Prostate gland (tissue), 2 donors: Measurements from ENCODE around the gene DPEP3. TPM values are rescaled to one million over a fixed set of nuclear protein-coding genes. Genes with fewer than 3 reads are reported as not detected.

Experiments
- DNase-seq: peaks from one replicate; pipeline ENCODE4 v3.0.0-alpha.2; 2019; ENCODE audit warnings: low spot score
- H3K27ac ChIP-seq, 2 donors: fragments of 200-600 bp; sonication (generic); 2 replicates each; pipeline ENCODE4 v1.5.1; 2017 to 2019
- H3K27me3 ChIP-seq: fragments of 200-600 bp; sonication (generic); replicated peaks from 2 replicates; pipeline ENCODE4 v1.5.1; 2019; ENCODE audit not compliant: insufficient read depth
- H3K36me3 ChIP-seq, 2 donors: fragments of 200-600 bp; sonication (generic); 1 replicate in 1 of 2; 2 replicates in 1 of 2; pipeline versions ENCODE4 v1.5.1 to v1.8.1; 2017 to 2019
- H3K4me1 ChIP-seq: fragments of 200-600 bp; sonication (generic); replicated peaks from 2 replicates; pipeline ENCODE4 v1.5.1; 2019
- H3K4me3 ChIP-seq, 2 donors: fragments of 200-600 bp; sonication (generic); 2 replicates each; pipeline ENCODE4 v1.5.1; 2017 to 2019
- H3K9me3 ChIP-seq: fragments of 200-600 bp; sonication (generic); 2 replicates; pipeline ENCODE4 v1.5.1; 2017
- POLR2A ChIP-seq: fragments of 450-650 bp; IDR thresholded peaks from one replicate; pipeline ENCODE4 v1.6.1; 2016; ENCODE audit warnings: antibody characterized with exemption, mild to moderate bottlenecking
- POLR2AphosphoS5 ChIP-seq: sonication (generic); formaldehyde crosslinking; IDR thresholded peaks from one replicate; pipeline ENCODE4 v1.6.1; 2017; ENCODE audit warnings: antibody characterized with exemption
- WGBS: methylation state at CpG from one replicate; pipeline ENCODE4 v1.1.5; 2018; 5-methylcytosine and 5-hydroxymethylcytosine counted together
- intact Hi-C: fragments of 100-400 bp; cut with DNase I; formaldehyde crosslinking; loops from one replicate; pipeline ENCODE4 v1.14.2; 2022
- total RNA-seq, 2 donors: library from RNA; depleted of rRNA; stranded (reverse); fragments of >200 nt; gene quantifications; one replicate each; pipeline ENCODE4 v1.1.0, GENCODE V29; 2016
- TF ChIP-seq, protein P1 (sequence below), 4 experiments: fragments of 200-600 bp in 2 of 4; fragments of 450-650 bp in 2 of 4; sonication (generic) in 2 of 4; IDR thresholded peaks; 1 replicate in 3 of 4; 2 replicates in 1 of 4; pipeline ENCODE4 v1.5.1; 2016 to 2019; ENCODE audit warnings: antibody characterized with exemption in 4 of 4, mild to moderate bottlenecking in 2 of 4, moderate library complexity in 2 of 4

Gene DPEP3
- total RNA-seq, 2 donors from 2014 or later: 49.9 TPM; not detected in 1

DNA sequence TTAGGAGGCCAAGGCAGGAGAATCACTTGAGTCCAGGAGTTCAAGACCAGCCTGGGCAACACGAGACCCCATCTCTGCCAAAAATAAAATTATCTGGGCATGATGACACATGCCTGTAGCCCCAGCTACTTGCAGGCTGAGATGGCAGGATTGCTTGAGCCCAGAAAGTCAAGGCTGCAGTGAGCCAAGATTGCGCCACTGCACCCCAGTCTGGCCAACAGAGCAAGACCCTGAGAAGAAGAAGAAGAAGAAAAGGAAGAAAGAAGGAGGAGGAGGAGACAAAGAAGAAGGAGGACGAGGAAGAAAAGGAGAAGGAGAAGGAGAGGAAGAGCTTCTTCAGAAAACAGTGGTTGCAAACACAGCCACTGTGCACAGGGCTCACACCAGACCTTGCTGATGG lies 8.4 kb upstream of the DPEP3 start:
- H3K4me3 ChIP-seq: no peak overlapping the region

DNA sequence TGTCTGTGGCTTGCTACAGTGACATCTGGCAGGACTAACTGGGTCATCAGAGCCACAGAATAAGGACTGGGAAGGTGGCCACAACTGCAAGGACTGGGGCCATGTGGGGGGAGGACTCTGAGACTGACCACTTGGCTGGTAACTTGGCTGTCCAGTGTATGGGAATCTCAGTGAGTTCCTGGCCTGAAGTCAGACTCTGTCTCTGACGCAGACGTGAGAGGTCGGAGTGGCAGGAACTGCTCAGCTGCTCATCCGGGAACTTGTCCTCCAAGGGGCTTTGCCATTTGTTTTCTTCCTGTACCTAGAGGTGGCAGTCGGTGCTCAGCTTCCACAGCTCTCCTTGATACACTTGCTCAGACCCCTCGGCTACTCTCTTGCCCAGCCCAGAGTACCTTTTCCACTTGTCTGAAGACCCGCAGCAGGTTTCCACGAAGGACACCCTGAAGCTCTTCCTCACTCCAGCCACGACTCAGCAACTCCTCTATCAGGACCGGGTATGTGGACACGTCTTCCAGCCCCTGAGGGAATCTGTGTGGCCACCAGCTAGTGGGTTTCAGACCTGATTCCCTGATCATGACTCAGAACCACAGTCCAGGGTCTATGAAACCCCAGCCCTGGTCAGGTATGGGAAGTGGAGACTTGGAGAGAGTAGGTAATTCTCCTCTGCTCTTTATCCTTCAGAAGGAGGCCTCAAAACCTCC lies 7.3 kb upstream of the DPEP3 start:
- intact Hi-C loops: loop anchor here (10.0 kb wide), 1 partner anchor 47 kb away; no protein-coding TSS in a partner anchor
- DNase-seq: no peak
- no peak for TF ChIP-seq POLR2AphosphoS5
- TF ChIP-seq, protein P1, sequence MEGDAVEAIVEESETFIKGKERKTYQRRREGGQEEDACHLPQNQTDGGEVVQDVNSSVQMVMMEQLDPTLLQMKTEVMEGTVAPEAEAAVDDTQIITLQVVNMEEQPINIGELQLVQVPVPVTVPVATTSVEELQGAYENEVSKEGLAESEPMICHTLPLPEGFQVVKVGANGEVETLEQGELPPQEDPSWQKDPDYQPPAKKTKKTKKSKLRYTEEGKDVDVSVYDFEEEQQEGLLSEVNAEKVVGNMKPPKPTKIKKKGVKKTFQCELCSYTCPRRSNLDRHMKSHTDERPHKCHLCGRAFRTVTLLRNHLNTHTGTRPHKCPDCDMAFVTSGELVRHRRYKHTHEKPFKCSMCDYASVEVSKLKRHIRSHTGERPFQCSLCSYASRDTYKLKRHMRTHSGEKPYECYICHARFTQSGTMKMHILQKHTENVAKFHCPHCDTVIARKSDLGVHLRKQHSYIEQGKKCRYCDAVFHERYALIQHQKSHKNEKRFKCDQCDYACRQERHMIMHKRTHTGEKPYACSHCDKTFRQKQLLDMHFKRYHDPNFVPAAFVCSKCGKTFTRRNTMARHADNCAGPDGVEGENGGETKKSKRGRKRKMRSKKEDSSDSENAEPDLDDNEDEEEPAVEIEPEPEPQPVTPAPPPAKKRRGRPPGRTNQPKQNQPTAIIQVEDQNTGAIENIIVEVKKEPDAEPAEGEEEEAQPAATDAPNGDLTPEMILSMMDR (IDR thresholded peaks at IDR 0.05): no peak
- TF ChIP-seq POLR2A: no peak
- no peak overlapping the region for H3K4me3 ChIP-seq
- H3K9me3 ChIP-seq: no peaks in the 10 kb centered on the region
- no peaks in the 10 kb centered on the region for H3K4me1 ChIP-seq
- 74% methylated on average over 11 of the region's 11 CpGs for WGBS
- no peaks in the 10 kb centered on the region for H3K36me3 ChIP-seq
- no peak overlapping the region for H3K27ac ChIP-seq
- no peaks in the 10 kb centered on the region for H3K27me3 ChIP-seq

More for the DNA sequence above, 8.4 kb upstream of the DPEP3 start:
- 80% methylated on average over 3 of the region's 3 CpGs for WGBS
- intact Hi-C loops: loop anchor here (10.0 kb wide), 1 partner anchor 46 kb away; no protein-coding TSS in a partner anchor
- H3K27ac ChIP-seq: no peak overlapping the region
- H3K27me3 ChIP-seq: no peaks in the 10 kb centered on the region
- TF ChIP-seq POLR2AphosphoS5 (no peak), POLR2A (no peak)
- TF ChIP-seq, protein P1 (IDR thresholded peaks at IDR 0.05): no peak
- H3K36me3 ChIP-seq: no peaks in the 10 kb centered on the region
- H3K9me3 ChIP-seq: no peaks in the 10 kb centered on the region
- H3K4me1 ChIP-seq: peaks cover 6% of the 10 kb centered on the region
- no peak for DNase-seq

DNA sequence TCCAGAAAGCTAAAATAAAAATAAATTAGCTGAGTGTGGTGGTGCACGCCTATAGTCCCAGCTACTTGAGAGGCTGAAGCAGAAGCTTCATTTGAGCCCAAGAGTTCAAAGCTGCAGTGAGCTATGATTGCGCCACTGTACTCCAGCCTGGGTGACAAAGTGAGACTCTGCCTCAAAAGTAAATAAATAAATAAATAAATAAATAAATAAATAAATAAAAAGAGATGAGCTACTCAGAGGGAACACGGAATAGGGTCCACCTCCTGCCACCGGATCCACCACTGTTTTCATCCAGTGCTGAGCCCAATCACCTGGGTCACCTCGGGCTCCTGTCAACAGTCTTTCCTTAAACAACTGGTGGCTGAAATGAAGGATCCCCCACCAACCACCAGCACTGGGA lies 6.7 kb upstream of the DPEP3 start:
- TF ChIP-seq POLR2AphosphoS5: no peak
- no peak for TF ChIP-seq POLR2A
- TF ChIP-seq, protein P1 (IDR thresholded peaks at IDR 0.05): no peak
- no peak overlapping the region for H3K27ac ChIP-seq
- no peak for DNase-seq
- H3K4me3 ChIP-seq: no peak overlapping the region
- H3K27me3 ChIP-seq: no peaks in the 10 kb centered on the region
- H3K9me3 ChIP-seq: no peaks in the 10 kb centered on the region
- no peaks in the 10 kb centered on the region for H3K4me1 ChIP-seq
- no peaks in the 10 kb centered on the region for H3K36me3 ChIP-seq
- intact Hi-C loops: loop anchor here (10.0 kb wide), 1 partner anchor 48 kb away; no protein-coding TSS in a partner anchor
- WGBS: 87% methylated on average over 5 of the region's 5 CpGs

DNA sequence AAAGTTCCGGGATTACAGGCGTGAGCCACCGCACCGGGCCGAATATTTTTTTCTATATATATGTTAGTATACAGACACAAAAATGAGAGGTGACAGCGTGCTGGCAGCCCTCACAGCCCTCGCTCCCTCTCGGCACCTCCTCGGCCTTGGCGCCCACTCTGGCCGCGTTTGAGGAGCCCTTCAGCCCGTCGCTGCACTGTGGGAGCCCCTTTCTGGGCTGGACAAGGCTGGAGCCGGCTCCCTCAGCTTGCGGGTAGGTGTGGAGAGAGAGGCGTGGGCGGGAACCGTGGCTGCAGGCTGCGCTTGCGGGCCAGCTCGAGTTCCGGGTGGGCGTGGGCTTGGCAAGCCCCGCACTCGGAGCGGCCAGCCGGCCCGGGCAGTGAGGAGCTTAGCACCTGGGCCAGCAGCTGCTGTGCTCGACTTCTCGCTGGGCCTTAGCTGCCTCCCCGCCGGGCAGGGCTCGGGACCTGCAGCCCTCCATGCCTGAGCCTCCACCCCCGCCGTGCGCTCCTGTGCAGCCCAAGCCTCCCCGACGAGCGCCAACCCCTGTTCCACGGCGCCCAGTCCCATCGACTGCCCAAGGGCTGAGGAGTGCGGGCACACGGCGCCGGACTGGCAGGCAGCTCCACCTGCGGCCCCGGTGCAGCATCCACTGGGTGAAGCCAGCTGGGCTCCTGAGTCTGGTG lies 1.9 kb upstream of the DPEP3 start:
- TF ChIP-seq, protein P1 (IDR thresholded peaks at IDR 0.05): no peak
- TF ChIP-seq POLR2A: no peak
- TF ChIP-seq POLR2AphosphoS5: no peak
- H3K27ac ChIP-seq: no peak overlapping the region
- no peaks in the 10 kb centered on the region for H3K9me3 ChIP-seq
- no peaks in the 10 kb centered on the region for H3K4me1 ChIP-seq
- H3K27me3 ChIP-seq: no peaks in the 10 kb centered on the region
- no peaks in the 10 kb centered on the region for H3K36me3 ChIP-seq
- WGBS: 98% methylated on average over 31 of the region's 49 CpGs
- intact Hi-C loops: loop anchor here (10.0 kb wide), 1 partner anchor 53 kb away; no protein-coding TSS in a partner anchor
- H3K4me3 ChIP-seq: no peak overlapping the region
- no peak for DNase-seq
